HG03060 (cell line): ENCODE data around the gene LIPE.

Source experiments
- ATAC-seq: cut with Tn5 transposase; IDR thresholded peaks from one replicate; pipeline ENCODE4 v1.9.1; 2021; ENCODE audit warnings: low read depth, moderate number of reproducible peaks; ENCODE audit not compliant: unreplicated experiment

LIPE gene

GRCh38 chr19:42386974-42387707 lies 40.0 kb downstream of the LIPE start:
- ATAC-seq, result no peak

- ATAC-seq, result no peak
Observed at GRCh38 chr19:42380155-42380554, 47.0 kb downstream of the LIPE start.

GRCh38 chr19:42378225-42379215 lies 48.7 kb downstream of the LIPE start:
- ATAC-seq, result no peak

- no peak for ATAC-seq
Observed at GRCh38 chr19:42376177-42376555, 51.0 kb downstream of the LIPE start.

DNA sequence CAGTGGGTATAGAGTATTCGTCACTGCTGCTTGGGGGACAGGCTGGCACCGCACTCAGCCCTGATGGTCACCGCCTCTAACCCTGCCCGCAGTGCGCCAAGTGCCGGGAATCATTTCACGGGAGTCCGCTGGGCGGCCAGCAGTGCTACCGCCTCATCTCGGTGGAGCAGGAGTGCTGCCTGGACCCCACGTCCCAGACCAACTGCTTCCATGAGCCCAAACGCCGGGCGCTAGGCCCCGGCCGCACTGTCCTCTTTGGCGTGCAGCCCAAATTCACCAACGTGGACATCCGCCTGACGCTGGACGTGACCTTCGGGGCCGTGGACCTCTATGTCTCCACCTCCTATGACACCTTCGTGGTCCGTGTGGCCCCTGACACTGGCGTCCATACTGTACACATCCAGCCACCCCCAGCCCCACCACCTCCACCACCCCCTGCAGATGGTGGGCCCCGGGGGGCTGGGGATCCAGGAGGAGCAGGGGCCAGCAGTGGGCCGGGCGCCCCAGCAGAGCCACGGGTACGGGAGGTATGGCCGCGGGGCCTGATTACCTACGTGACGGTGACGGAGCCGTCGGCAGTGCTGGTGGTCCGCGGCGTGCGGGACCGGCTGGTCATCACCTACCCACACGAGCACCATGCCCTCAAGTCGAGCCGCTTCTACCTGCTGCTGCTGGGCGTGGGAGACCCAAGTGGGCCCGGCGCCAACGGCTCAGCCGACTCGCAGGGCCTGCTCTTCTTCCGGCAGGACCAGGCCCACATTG lies 51.6 kb downstream of the LIPE start:
- no peak for ATAC-seq

GRCh38 chr19:42374826-42375376 lies 52.3 kb downstream of the LIPE start:
- ATAC-seq, result no peak

- ATAC-seq, result no peak
Observed at GRCh38 chr19:42370626-42371175, 56.5 kb downstream of the LIPE start.

GRCh38 chr19:42370068-42370520 lies 57.1 kb downstream of the LIPE start:
- ATAC-seq, result no peak

GRCh38 chr19:42369433-42370067 lies 57.6 kb downstream of the LIPE start:
- no peak for ATAC-seq

DNA sequence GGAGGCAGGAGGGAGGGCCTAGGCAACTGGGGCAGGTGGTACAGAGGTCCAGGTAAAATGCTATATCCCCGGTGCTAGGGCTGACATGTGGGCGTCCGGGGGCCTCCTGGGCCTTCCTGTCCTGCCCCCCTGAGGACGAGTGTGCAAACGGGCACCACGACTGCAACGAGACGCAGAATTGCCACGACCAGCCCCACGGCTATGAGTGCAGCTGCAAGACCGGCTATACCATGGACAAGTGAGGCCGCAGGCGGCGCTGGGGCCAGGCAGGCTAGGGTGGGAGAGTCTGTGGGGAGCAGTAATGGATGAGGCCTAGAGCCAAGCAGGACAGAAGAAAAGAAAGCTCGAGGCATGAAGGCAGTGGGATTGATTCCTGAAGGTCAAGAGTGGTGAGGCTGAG lies 58.4 kb downstream of the LIPE start:
- no peak for ATAC-seq

DNA sequence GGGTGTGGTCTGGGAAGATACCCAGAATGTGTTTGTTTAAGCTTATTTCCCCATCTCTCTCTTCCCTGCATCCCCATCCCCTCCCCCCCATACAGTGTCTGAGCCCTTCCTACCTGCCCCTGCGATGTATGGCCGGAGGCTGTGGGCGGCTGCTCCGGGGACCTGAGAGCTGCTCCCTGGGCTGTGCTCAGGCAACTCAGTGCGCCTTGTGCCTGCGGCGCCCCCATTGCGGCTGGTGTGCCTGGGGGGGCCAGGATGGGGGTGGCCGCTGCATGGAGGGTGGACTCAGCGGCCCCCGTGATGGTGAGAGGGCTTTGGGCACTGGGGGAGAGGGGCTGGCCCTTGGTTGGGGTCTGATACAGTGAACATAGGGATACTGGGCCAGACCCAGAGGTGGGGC lies 58.8 kb downstream of the LIPE start:
- no peak for ATAC-seq

- ATAC-seq, result no peak
Observed at GRCh38 chr19:42367929-42368328, 59.3 kb downstream of the LIPE start.

GRCh38 chr19:42366673-42367072 lies 60.5 kb downstream of the LIPE start:
- no peak for ATAC-seq

GRCh38 chr19:42363614-42364346 lies 63.4 kb downstream of the LIPE start:
- no peak for ATAC-seq

GRCh38 chr19:42362891-42363440 lies 64.2 kb downstream of the LIPE start:
- no peak for ATAC-seq

- ATAC-seq, result no peak
Observed at GRCh38 chr19:42362342-42362741, 64.8 kb downstream of the LIPE start.

DNA sequence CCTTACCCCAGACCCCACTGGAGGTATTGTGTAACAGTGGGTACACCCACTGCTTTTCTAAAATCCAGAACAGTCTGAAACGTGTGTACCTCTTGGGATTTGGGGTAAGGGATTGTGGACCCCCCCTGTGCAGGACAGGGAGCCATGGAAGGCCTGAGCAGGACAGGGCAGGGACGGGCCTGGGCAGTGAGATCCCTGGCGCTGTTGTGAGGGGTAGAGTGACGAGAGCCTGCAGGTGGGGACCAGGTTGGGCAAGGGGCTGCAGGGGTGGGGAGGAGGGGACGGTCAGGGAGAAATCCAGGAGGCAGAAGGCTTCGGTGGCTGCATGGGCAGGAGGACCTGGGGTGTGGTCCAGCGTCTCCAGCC lies 65.7 kb downstream of the LIPE start:
- ATAC-seq, result no peak

GRCh38 chr19:42360787-42361544 lies 66.2 kb downstream of the LIPE start:
- ATAC-seq, result no peak
